Measurements from ENCODE around the gene CELF2. TPM values are rescaled to one million over a fixed set of nuclear protein-coding genes. Genes with fewer than 3 reads are reported as not detected.

The CELF2 gene
- total RNA-seq, 1 experiment from 2014 or later = 0.07 TPM

GRCh38 chr10:11236234-11236633, 218.6 kb downstream of the CELF2 start:
- BruUV-seq (replicated peaks) = no TSS peak
- POLR2A ChIA-PET = no interaction called here
- TF ChIP-seq, protein P1, sequence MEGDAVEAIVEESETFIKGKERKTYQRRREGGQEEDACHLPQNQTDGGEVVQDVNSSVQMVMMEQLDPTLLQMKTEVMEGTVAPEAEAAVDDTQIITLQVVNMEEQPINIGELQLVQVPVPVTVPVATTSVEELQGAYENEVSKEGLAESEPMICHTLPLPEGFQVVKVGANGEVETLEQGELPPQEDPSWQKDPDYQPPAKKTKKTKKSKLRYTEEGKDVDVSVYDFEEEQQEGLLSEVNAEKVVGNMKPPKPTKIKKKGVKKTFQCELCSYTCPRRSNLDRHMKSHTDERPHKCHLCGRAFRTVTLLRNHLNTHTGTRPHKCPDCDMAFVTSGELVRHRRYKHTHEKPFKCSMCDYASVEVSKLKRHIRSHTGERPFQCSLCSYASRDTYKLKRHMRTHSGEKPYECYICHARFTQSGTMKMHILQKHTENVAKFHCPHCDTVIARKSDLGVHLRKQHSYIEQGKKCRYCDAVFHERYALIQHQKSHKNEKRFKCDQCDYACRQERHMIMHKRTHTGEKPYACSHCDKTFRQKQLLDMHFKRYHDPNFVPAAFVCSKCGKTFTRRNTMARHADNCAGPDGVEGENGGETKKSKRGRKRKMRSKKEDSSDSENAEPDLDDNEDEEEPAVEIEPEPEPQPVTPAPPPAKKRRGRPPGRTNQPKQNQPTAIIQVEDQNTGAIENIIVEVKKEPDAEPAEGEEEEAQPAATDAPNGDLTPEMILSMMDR (IDR thresholded peaks at IDR 0.05; ENCODE audit: unreplicated experiment) = no peak
- H3K27ac Mint-ChIP-seq (ENCODE audit: low read depth, unreplicated experiment) = no peak overlapping the region
- no peaks in the 10 kb centered on the region for H3K4me1 Mint-ChIP-seq (ENCODE audit: insufficient read depth, unreplicated experiment)
- H3K27me3 Mint-ChIP-seq (ENCODE audit: insufficient read depth, unreplicated experiment) = peaks cover 28% of the 10 kb centered on the region
- no peak for DNase-seq (ENCODE audit: unreplicated experiment)
- H3K36me3 Mint-ChIP-seq (ENCODE audit: insufficient read depth, unreplicated experiment) = no peaks in the 10 kb centered on the region
- CTCF ChIA-PET = no interaction called here
- intact Hi-C loops (cut with micrococcal nuclease) = no loop called here
- H3K4me3 Mint-ChIP-seq (ENCODE audit: unreplicated experiment) = no peak overlapping the region
- no peaks in the 10 kb centered on the region for H3K9me3 Mint-ChIP-seq (ENCODE audit: unreplicated experiment)

GRCh38 chr10:11237571-11237970, 219.9 kb downstream of the CELF2 start:
- POLR2A ChIA-PET = no interaction called here

DNA sequence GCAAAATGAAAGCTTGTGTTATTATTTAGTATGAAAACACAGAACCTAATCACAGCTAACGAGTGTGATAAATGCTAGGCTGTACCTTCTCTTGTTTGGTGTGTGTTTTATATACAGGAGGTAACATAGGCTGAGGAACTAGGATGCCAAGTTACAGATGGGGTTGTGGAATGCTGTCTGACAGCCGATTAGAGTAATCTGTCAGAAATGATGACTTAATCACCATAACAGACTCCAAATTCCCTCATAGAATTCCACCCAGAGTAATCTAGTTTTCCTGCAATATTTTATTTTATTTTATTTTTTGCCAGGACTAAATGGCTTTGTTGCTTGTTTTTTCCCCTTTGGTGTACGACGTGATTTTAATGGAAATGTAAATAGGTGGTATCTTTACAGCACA, 221.2 kb downstream of the CELF2 start:
- no peak for DNase-seq (ENCODE audit: unreplicated experiment)
- intact Hi-C loops (cut with micrococcal nuclease) = no loop called here
- Mint-ChIP-seq H3K27ac (ENCODE audit: low read depth, unreplicated experiment) (no peak overlapping the region), H3K9me3 (ENCODE audit: unreplicated experiment) (no peaks in the 10 kb centered on the region), H3K36me3 (ENCODE audit: insufficient read depth, unreplicated experiment) (no peaks in the 10 kb centered on the region), H3K4me1 (ENCODE audit: insufficient read depth, unreplicated experiment) (no peaks in the 10 kb centered on the region), H3K27me3 (ENCODE audit: insufficient read depth, unreplicated experiment) (peaks cover 22% of the 10 kb centered on the region), H3K4me3 (ENCODE audit: unreplicated experiment) (no peak overlapping the region)
- ChIA-PET CTCF (interaction anchor here (0.6 to 1.5 kb wide), 4 partner anchors 13 to 1635 kb away, joined by 3 to 4 read pairs (median 3); no protein-coding TSS in a partner anchor), POLR2A (interaction anchor here (0.6 to 0.8 kb wide), 2 partner anchors 22 to 202 kb away, joined by 3 to 4 read pairs; no protein-coding TSS in a partner anchor)
- TF ChIP-seq, protein P1 (IDR thresholded peaks at IDR 0.05; ENCODE audit: unreplicated experiment) = no peak
- BruUV-seq (replicated peaks) = no TSS peak

More at GRCh38 chr10:11237571-11237970, 219.9 kb downstream of the CELF2 start:
- no peaks in the 10 kb centered on the region for H3K4me1 Mint-ChIP-seq (ENCODE audit: insufficient read depth, unreplicated experiment)
- H3K27ac Mint-ChIP-seq (ENCODE audit: low read depth, unreplicated experiment) = no peak overlapping the region
- no peaks in the 10 kb centered on the region for H3K36me3 Mint-ChIP-seq (ENCODE audit: insufficient read depth, unreplicated experiment)
- intact Hi-C loops (cut with micrococcal nuclease) = no loop called here
- CTCF ChIA-PET = no interaction called here
- no peak overlapping the region for H3K4me3 Mint-ChIP-seq (ENCODE audit: unreplicated experiment)
- TF ChIP-seq, protein P1 (IDR thresholded peaks at IDR 0.05; ENCODE audit: unreplicated experiment) = no peak
- no peak for DNase-seq (ENCODE audit: unreplicated experiment)
- H3K9me3 Mint-ChIP-seq (ENCODE audit: unreplicated experiment) = no peaks in the 10 kb centered on the region
- H3K27me3 Mint-ChIP-seq (ENCODE audit: insufficient read depth, unreplicated experiment) = peaks cover 22% of the 10 kb centered on the region
- no TSS peak for BruUV-seq (replicated peaks)

DNA sequence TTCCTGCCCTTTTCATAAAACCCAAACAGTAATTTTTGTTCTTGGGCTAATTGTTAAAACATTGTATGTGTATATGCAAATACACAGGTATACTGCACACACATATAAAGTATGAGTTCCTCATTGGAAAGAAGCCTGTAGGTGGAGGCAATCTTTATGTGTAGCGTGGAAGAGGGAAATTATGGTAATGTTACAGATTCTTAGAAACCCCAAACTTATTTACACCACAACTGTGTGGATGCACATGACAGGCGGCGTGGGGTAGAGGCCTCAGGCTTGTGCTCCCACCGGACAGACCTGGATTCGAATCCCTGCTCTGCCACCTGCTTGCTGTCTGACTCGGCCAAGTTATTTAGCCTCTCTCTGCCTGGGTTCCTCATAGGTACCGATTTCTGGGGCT, 223.0 kb downstream of the CELF2 start:
- CTCF ChIA-PET = interaction anchor here (0.6 kb wide), 2 partner anchors 263 to 301 kb away, joined by 3 read pairs; no protein-coding TSS in a partner anchor
- no peak for DNase-seq (ENCODE audit: unreplicated experiment)
- POLR2A ChIA-PET = no interaction called here
- no TSS peak for BruUV-seq (replicated peaks)
- intact Hi-C loops (cut with micrococcal nuclease) = no loop called here
- H3K4me1 Mint-ChIP-seq (ENCODE audit: insufficient read depth, unreplicated experiment) = no peaks in the 10 kb centered on the region
- H3K4me3 Mint-ChIP-seq (ENCODE audit: unreplicated experiment) = no peak overlapping the region
- H3K9me3 Mint-ChIP-seq (ENCODE audit: unreplicated experiment) = no peaks in the 10 kb centered on the region
- H3K36me3 Mint-ChIP-seq (ENCODE audit: insufficient read depth, unreplicated experiment) = no peaks in the 10 kb centered on the region
- TF ChIP-seq, protein P1 (IDR thresholded peaks at IDR 0.05; ENCODE audit: unreplicated experiment) = no peak
- H3K27me3 Mint-ChIP-seq (ENCODE audit: insufficient read depth, unreplicated experiment) = peaks cover 22% of the 10 kb centered on the region
- H3K27ac Mint-ChIP-seq (ENCODE audit: low read depth, unreplicated experiment) = no peak overlapping the region

All from MCF 10A (cell line).